Neural progenitor cell (in vitro differentiated cells): ENCODE measurements around the gene TDO2.

Experiments used
- CTCF ChIP-seq: fragments of 200-600 bp; sonication (generic); IDR thresholded peaks from 2 replicates; pipeline ENCODE4 v1.5.1; 2017; ENCODE audit warnings: antibody characterized with exemption, mild to moderate bottlenecking
- EZH2 ChIP-seq: fragments of 200-600 bp; sonication (generic); IDR thresholded peaks from 2 replicates; pipeline ENCODE4 v1.6.1; 2017; ENCODE audit warnings: antibody characterized with exemption, mild to moderate bottlenecking, moderate library complexity
- EZH2phosphoT487 ChIP-seq: fragments of 200-600 bp; sonication (generic); IDR thresholded peaks from 2 replicates; pipeline ENCODE4 v1.6.1; 2017; ENCODE audit warnings: antibody characterized with exemption

DNA sequence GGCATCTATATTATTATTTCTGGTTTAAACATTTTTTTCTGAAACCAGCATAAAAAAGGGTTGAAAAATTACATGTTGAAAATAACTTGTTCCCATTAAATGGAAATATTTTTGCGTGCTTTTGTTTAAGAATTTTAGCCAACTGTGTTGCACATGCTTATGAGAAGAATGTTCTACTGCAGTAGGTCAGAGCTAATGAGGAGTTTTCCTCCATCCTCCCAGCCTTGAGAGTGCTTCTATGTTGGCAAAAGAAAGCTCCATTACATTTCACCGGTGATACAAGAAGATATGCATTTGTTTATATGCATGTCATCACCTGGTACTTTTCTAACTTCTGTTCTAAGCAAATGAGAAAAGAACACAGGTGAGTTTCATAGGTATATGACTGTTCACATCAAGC is 13.6 kb upstream of the TDO2 start:
- TF ChIP-seq CTCF (no peak), EZH2phosphoT487 (no peak), EZH2 (no peak)
